Measurements from ENCODE around the gene SPON1. TPM values are rescaled to one million over a fixed set of nuclear protein-coding genes. Genes with fewer than 3 reads are reported as not detected.
"Not testable (repeated sequence)": the region's sequence is repeated elsewhere in the genome, so short reads cannot be mapped to it uniquely, and the experiment has no call there.

The SPON1 gene
- total RNA-seq, 1 donor from 2014 or later: 13.2 TPM

GRCh38 chr11:13923182-13923581 lies 39.3 kb upstream of the SPON1 start:
- Mint-ChIP-seq H3K9me3 (peaks cover 5% of the 10 kb centered on the region), H3K4me3 (no peak overlapping the region), H3K4me1 (no peaks in the 10 kb centered on the region), H3K27ac (ENCODE audit: unreplicated experiment) (no peak overlapping the region), H3K27me3 (ENCODE audit: low read depth) (peaks cover 13% of the 10 kb centered on the region), H3K36me3 (ENCODE audit: low read depth) (no peaks in the 10 kb centered on the region)
- TF ChIP-seq, protein P1, sequence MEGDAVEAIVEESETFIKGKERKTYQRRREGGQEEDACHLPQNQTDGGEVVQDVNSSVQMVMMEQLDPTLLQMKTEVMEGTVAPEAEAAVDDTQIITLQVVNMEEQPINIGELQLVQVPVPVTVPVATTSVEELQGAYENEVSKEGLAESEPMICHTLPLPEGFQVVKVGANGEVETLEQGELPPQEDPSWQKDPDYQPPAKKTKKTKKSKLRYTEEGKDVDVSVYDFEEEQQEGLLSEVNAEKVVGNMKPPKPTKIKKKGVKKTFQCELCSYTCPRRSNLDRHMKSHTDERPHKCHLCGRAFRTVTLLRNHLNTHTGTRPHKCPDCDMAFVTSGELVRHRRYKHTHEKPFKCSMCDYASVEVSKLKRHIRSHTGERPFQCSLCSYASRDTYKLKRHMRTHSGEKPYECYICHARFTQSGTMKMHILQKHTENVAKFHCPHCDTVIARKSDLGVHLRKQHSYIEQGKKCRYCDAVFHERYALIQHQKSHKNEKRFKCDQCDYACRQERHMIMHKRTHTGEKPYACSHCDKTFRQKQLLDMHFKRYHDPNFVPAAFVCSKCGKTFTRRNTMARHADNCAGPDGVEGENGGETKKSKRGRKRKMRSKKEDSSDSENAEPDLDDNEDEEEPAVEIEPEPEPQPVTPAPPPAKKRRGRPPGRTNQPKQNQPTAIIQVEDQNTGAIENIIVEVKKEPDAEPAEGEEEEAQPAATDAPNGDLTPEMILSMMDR (conservative IDR thresholded peaks at IDR 0.05): no peak
- DNase-seq (ENCODE audit: low read depth, low spot score): no peak

DNA sequence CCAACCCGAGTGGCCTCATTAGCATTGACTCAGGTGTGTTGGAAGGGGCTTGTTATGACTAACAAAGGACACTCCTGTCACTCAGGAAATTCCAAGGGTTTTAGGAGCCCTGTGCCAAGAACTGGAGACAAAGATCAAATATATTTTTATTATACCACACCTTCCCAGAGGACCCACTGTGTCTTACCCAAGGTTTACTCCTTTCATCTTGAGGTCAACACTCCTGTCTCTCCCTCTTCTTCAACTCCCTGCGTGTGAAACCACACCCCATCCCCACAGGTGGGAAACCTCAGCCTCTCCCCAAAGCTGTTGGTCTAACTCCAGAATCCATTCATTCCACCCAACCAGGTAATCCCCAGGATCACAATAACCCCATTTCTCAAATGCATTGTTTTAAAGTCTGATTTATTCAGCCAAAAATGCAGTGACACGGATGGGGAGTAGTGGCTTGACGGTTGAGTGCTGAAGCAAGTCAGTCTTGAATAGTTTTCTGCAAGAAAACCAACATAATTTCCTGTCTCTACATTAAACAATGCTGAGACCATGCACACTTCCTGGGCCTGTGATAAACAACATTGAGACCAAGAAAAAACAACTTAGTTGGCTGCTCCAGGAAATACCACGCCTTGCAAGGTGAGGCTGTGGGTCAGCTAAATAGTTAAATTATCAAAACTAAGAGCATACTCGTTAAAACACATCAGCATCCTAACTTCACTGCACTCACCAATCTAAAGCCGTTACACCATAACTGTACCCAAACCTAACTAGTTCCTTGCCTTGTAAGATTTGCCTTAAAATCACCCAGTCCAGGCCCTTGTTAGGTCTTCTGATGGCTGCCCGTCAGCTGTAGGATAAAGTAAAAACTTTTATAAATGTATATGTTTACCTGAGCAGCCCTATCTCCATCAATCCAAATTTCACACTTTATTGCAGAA lies 38.5 kb upstream of the SPON1 start:
- Mint-ChIP-seq H3K9me3 (peaks cover 5% of the 10 kb centered on the region), H3K4me3 (no peak overlapping the region), H3K27me3 (ENCODE audit: low read depth) (peaks cover 12% of the 10 kb centered on the region), H3K4me1 (no peaks in the 10 kb centered on the region), H3K27ac (ENCODE audit: unreplicated experiment) (no peak overlapping the region), H3K36me3 (ENCODE audit: low read depth) (no peaks in the 10 kb centered on the region)
- no peak for DNase-seq (ENCODE audit: low read depth, low spot score)
- TF ChIP-seq, protein P1 (conservative IDR thresholded peaks at IDR 0.05): no peak

- no peak overlapping the region for H3K27ac Mint-ChIP-seq (ENCODE audit: unreplicated experiment)
- peaks cover 5% of the 10 kb centered on the region for H3K9me3 Mint-ChIP-seq
- H3K27me3 Mint-ChIP-seq (ENCODE audit: low read depth): peaks cover 7% of the 10 kb centered on the region
- TF ChIP-seq, protein P1 (conservative IDR thresholded peaks at IDR 0.05): no peak
- H3K36me3 Mint-ChIP-seq (ENCODE audit: low read depth): no peaks in the 10 kb centered on the region
- H3K4me3 Mint-ChIP-seq: no peak overlapping the region
- H3K4me1 Mint-ChIP-seq: peaks cover 7% of the 10 kb centered on the region
- DNase-seq (ENCODE audit: low read depth, low spot score): no peak
Observed at GRCh38 chr11:13924801-13925327, 37.7 kb upstream of the SPON1 start.

DNA sequence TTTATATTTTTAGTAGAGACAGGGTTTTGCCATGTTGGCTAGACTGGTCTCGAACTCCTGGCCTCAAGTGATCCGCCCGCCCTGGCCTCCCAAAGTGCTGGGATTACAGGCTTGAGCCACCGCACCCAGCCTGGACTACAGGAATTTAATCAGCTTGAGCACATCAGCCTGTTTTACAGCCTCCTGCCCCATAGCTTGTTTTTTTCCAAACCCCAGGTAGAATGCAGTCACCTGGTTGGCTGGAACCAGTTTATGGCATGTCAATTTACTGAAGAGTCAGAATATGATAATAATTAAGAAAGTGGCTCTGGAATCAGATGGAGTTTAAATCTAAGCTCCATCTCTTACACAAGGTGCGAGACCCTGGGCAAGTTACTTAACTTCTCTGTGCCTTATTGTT lies 36.2 kb upstream of the SPON1 start:
- H3K36me3 Mint-ChIP-seq (ENCODE audit: low read depth); DNase-seq (ENCODE audit: low read depth, low spot score); H3K27ac Mint-ChIP-seq (ENCODE audit: unreplicated experiment); H3K9me3 Mint-ChIP-seq; H3K4me3 Mint-ChIP-seq; H3K4me1 Mint-ChIP-seq; H3K27me3 Mint-ChIP-seq (ENCODE audit: low read depth): not testable (repeated sequence)

GRCh38 chr11:13926981-13927380 lies 35.5 kb upstream of the SPON1 start:
- no peaks in the 10 kb centered on the region for H3K36me3 Mint-ChIP-seq (ENCODE audit: low read depth)
- no peak for DNase-seq (ENCODE audit: low read depth, low spot score)
- H3K27me3 Mint-ChIP-seq (ENCODE audit: low read depth): peaks cover 2% of the 10 kb centered on the region
- peaks cover 9% of the 10 kb centered on the region for H3K4me1 Mint-ChIP-seq
- H3K27ac Mint-ChIP-seq (ENCODE audit: unreplicated experiment): no peak overlapping the region
- H3K9me3 Mint-ChIP-seq: peaks cover 5% of the 10 kb centered on the region
- H3K4me3 Mint-ChIP-seq: no peak overlapping the region
- TF ChIP-seq, protein P1 (conservative IDR thresholded peaks at IDR 0.05): no peak

DNA sequence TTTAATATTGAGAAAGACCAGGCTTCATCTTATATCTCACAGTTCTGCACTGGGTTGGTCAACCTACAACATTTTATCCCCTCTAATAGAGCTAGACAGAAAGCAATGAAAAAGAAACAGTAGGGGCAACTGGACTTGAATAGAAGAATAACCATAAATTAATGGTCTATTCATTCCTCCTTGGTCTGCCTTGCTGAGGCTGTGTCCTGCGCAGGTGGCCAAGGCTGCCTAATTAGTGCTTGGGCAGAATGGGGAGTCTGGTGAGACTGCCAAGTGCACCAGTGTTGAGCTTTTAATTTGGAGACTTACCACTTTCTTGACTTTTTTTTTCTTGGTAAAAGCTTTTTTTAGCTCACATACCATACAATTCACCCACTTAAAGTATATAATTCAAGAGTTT lies 35.0 kb upstream of the SPON1 start:
- H3K9me3 Mint-ChIP-seq: peaks cover 5% of the 10 kb centered on the region
- peaks cover 2% of the 10 kb centered on the region for H3K27me3 Mint-ChIP-seq (ENCODE audit: low read depth)
- H3K4me1 Mint-ChIP-seq: peaks cover 9% of the 10 kb centered on the region
- DNase-seq (ENCODE audit: low read depth, low spot score): no peak
- H3K27ac Mint-ChIP-seq (ENCODE audit: unreplicated experiment): no peak overlapping the region
- TF ChIP-seq, protein P1 (conservative IDR thresholded peaks at IDR 0.05): no peak
- H3K4me3 Mint-ChIP-seq: no peak overlapping the region
- H3K36me3 Mint-ChIP-seq (ENCODE audit: low read depth): no peaks in the 10 kb centered on the region

Data from neural crest cell (in vitro differentiated cells).